ENCODE measurements around the gene SUZ12.
"Not testable (repeated sequence)": the region's sequence is repeated elsewhere in the genome, so short reads cannot be mapped to it uniquely, and the experiment has no call there.

The SUZ12 gene

GRCh38 chr17:32041306-32041875 lies 104.6 kb downstream of the SUZ12 start:
- not testable (repeated sequence) for DNase-seq (ENCODE audit: low read depth)

- not testable (repeated sequence) for DNase-seq (ENCODE audit: low read depth)
These were observed 105.5 kb downstream of the SUZ12 start for GRCh38 chr17:32042266-32042665.

GRCh38 chr17:32045611-32046010 lies 108.8 kb downstream of the SUZ12 start:
- not testable (repeated sequence) for DNase-seq (ENCODE audit: low read depth)

GRCh38 chr17:32047663-32048062 lies 110.9 kb downstream of the SUZ12 start:
- not testable (repeated sequence) for DNase-seq (ENCODE audit: low read depth)
